ENCODE measurements around the gene VTI1A.

DNA sequence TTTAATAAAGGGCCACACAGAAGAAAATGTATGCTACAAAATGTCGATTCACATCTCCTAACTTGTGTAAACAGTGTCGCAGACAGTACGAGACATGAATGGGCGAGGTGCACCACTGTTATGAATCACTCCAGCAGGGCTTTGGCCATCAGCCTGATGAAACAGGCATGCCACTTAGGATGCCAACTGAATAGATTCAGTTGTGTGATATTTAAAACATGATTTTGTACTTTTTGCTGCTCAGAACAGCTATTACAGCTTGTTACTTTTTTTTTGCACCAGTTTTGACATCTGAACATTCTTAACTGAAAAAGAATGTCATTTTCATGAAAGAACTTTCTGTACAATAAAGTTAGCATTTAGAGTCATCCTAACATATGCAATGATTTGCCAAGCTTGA, 138.1 kb downstream of the VTI1A start:
- TF ChIP-seq POLR2A (IDR thresholded peaks at IDR 0.05; ENCODE audit: low read depth, low read length) (no peak), POLR2AphosphoS5 (IDR thresholded peaks at IDR 0.05; ENCODE audit: low read depth, low read length) (no peak)

Measured in GM12892 (cell line).